Activated CD4-positive, alpha-beta T cell treated with anti-CD3 and anti-CD28 coated beads for 36 hours (primary cell): ENCODE results near the gene OBP2A. TPM values are rescaled to one million over a fixed set of nuclear protein-coding genes. Genes with fewer than 3 reads are reported as not detected.

Experiments
- ATAC-seq: fragments of 200-7000 bp; cut with Tn5 transposase; one replicate; pipeline ENCODE4 v1.10.0; 2021; ENCODE audit warnings: mild to moderate bottlenecking, moderate library complexity
- CTCF ChIA-PET: fragments of 350-600 bp; sonication (Branson Sonifier 250); formaldehyde crosslinking; loops from one replicate; lab custom pipeline; 2021; ENCODE audit warnings: antibody characterized with exemption; lab: Charles Lee
- POLR2A ChIA-PET: fragments of 350-600 bp; sonication (Branson Sonifier 250); formaldehyde crosslinking; loops from one replicate; lab custom pipeline; 2021; ENCODE audit warnings: antibody characterized with exemption, inconsistent platforms; lab: Charles Lee
- DNase-seq: peaks from one replicate; pipeline ENCODE4 v3.0.0-alpha.2; 2020
- H3K27ac Mint-ChIP-seq: one replicate; pipeline ENCODE4 v1.8.0; 2021; ENCODE audit warnings: mixed read lengths
- H3K27me3 Mint-ChIP-seq: one replicate; pipeline ENCODE4 v1.8.0; 2021; ENCODE audit warnings: mixed read lengths
- H3K36me3 Mint-ChIP-seq: one replicate; pipeline ENCODE4 v1.8.0; 2021; ENCODE audit warnings: low read depth, mixed read lengths
- H3K4me1 Mint-ChIP-seq: one replicate; pipeline ENCODE4 v1.8.0; 2021; ENCODE audit warnings: mixed read lengths
- H3K4me3 Mint-ChIP-seq: one replicate; pipeline ENCODE4 v1.8.0; 2021; ENCODE audit warnings: mild to moderate bottlenecking, moderate library complexity, mixed read lengths
- H3K9me3 Mint-ChIP-seq: one replicate; pipeline ENCODE4 v1.8.0; 2021; ENCODE audit warnings: low read depth, mixed read lengths
- intact Hi-C, 2 experiments: fragments of 100-400 bp; cut with DNase I in 1 of 2; cut with micrococcal nuclease in 1 of 2; formaldehyde crosslinking; loops; one replicate each; pipeline versions ENCODE4 v1.14.2 to v1.15.1; 2022 to 2024; cut with DNase I, micrococcal nuclease
- total RNA-seq, 2 experiments: library from RNA; stranded (reverse); gene quantifications; one replicate each; pipeline ENCODE4 v1.2.3, GENCODE V29; 2021

OBP2A gene
- total RNA-seq, 2 experiments from 2014 or later, result not detected

- Mint-ChIP-seq H3K9me3 (no peaks in the 10 kb centered on the region), H3K27ac (no peak overlapping the region), H3K27me3 (peaks cover 3% of the 10 kb centered on the region), H3K4me3 (no peak overlapping the region), H3K36me3 (no peaks in the 10 kb centered on the region), H3K4me1 (no peaks in the 10 kb centered on the region)
- DNase-seq (no peak), ATAC-seq (no peak)
- ChIA-PET POLR2A (no interaction called here), CTCF (no interaction called here)
- intact Hi-C loops, result no loop called here
These were observed 30.2 kb downstream of the OBP2A start for GRCh38 chr9:135575995-135576631.

GRCh38 chr9:135577256-135577655 is 31.3 kb downstream of the OBP2A start:
- POLR2A ChIA-PET, result no interaction called here
- CTCF ChIA-PET, result interaction anchor here (0.6 kb wide), 2 partner anchors 101 to 256 kb away, joined by 3 to 4 read pairs; no protein-coding TSS in a partner anchor
- Mint-ChIP-seq H3K4me1 (no peaks in the 10 kb centered on the region), H3K27me3 (peaks cover 5% of the 10 kb centered on the region), H3K36me3 (no peaks in the 10 kb centered on the region), H3K4me3 (no peak overlapping the region), H3K27ac (no peak overlapping the region), H3K9me3 (no peaks in the 10 kb centered on the region)
- DNase-seq (no peak), ATAC-seq (no peak)
- intact Hi-C loops, result no loop called here

GRCh38 chr9:135579356-135579755 is 33.4 kb downstream of the OBP2A start:
- H3K27me3 Mint-ChIP-seq, result peaks cover 5% of the 10 kb centered on the region
- H3K4me1 Mint-ChIP-seq, result no peaks in the 10 kb centered on the region
- H3K9me3 Mint-ChIP-seq, result no peaks in the 10 kb centered on the region
- CTCF ChIA-PET, result no interaction called here
- no peaks in the 10 kb centered on the region for H3K36me3 Mint-ChIP-seq
- intact Hi-C loops, result no loop called here
- no peak overlapping the region for H3K4me3 Mint-ChIP-seq
- H3K27ac Mint-ChIP-seq, result no peak overlapping the region
- POLR2A ChIA-PET, result no interaction called here
- no peak for DNase-seq
- no peak for ATAC-seq

- H3K36me3 Mint-ChIP-seq, result no peaks in the 10 kb centered on the region
- H3K4me1 Mint-ChIP-seq, result no peaks in the 10 kb centered on the region
- peaks cover 3% of the 10 kb centered on the region for H3K27me3 Mint-ChIP-seq
- H3K27ac Mint-ChIP-seq, result no peak overlapping the region
- DNase-seq, result no peak
- intact Hi-C loops, result no loop called here
- ATAC-seq, result no peak
- CTCF ChIA-PET, result no interaction called here
- H3K4me3 Mint-ChIP-seq, result no peak overlapping the region
- H3K9me3 Mint-ChIP-seq, result no peaks in the 10 kb centered on the region
- POLR2A ChIA-PET, result no interaction called here
These were observed 34.1 kb downstream of the OBP2A start for GRCh38 chr9:135579889-135580660.

- intact Hi-C loops, result no loop called here
- H3K36me3 Mint-ChIP-seq, result no peaks in the 10 kb centered on the region
- H3K4me1 Mint-ChIP-seq, result no peaks in the 10 kb centered on the region
- no peak for DNase-seq
- no peak overlapping the region for H3K27ac Mint-ChIP-seq
- no peaks in the 10 kb centered on the region for H3K9me3 Mint-ChIP-seq
- ChIA-PET CTCF (no interaction called here), POLR2A (no interaction called here)
- peaks cover 3% of the 10 kb centered on the region for H3K27me3 Mint-ChIP-seq
- ATAC-seq, result no peak
- H3K4me3 Mint-ChIP-seq, result no peak overlapping the region
These were observed 34.9 kb downstream of the OBP2A start for GRCh38 chr9:135580664-135581380.

GRCh38 chr9:135581636-135582426 is 35.9 kb downstream of the OBP2A start:
- no peaks in the 10 kb centered on the region for H3K4me1 Mint-ChIP-seq
- DNase-seq (no peak), ATAC-seq (no peak)
- POLR2A ChIA-PET, result no interaction called here
- H3K27ac Mint-ChIP-seq, result no peak overlapping the region
- intact Hi-C loops, result no loop called here
- CTCF ChIA-PET, result interaction anchor here (0.6 kb wide), 1 partner anchor 13 kb away, joined by 3 read pairs; no protein-coding TSS in a partner anchor
- peaks cover 3% of the 10 kb centered on the region for H3K27me3 Mint-ChIP-seq
- H3K4me3 Mint-ChIP-seq, result no peak overlapping the region
- H3K9me3 Mint-ChIP-seq, result no peaks in the 10 kb centered on the region
- H3K36me3 Mint-ChIP-seq, result no peaks in the 10 kb centered on the region

- H3K4me1 Mint-ChIP-seq, result no peaks in the 10 kb centered on the region
- no peak overlapping the region for H3K27ac Mint-ChIP-seq
- DNase-seq (no peak), ATAC-seq (no peak)
- H3K9me3 Mint-ChIP-seq, result no peaks in the 10 kb centered on the region
- intact Hi-C loops, result no loop called here
- ChIA-PET POLR2A (no interaction called here), CTCF (interaction anchor here (0.6 kb wide), 1 partner anchor 12 kb away, joined by 3 read pairs; no protein-coding TSS in a partner anchor)
- H3K27me3 Mint-ChIP-seq, result peaks cover 3% of the 10 kb centered on the region
- H3K4me3 Mint-ChIP-seq, result no peak overlapping the region
- no peaks in the 10 kb centered on the region for H3K36me3 Mint-ChIP-seq
These were observed 36.6 kb downstream of the OBP2A start for GRCh38 chr9:135582541-135582940.

- no peaks in the 10 kb centered on the region for H3K4me1 Mint-ChIP-seq
- CTCF ChIA-PET, result interaction anchor here (0.6 kb wide), 1 partner anchor 12 kb away, joined by 3 read pairs; no protein-coding TSS in a partner anchor
- ATAC-seq, result no peak
- intact Hi-C loops, result no loop called here
- H3K4me3 Mint-ChIP-seq, result no peak overlapping the region
- no peak for DNase-seq
- no peaks in the 10 kb centered on the region for H3K36me3 Mint-ChIP-seq
- no peaks in the 10 kb centered on the region for H3K9me3 Mint-ChIP-seq
- H3K27me3 Mint-ChIP-seq, result peaks cover 3% of the 10 kb centered on the region
- POLR2A ChIA-PET, result no interaction called here
- no peak overlapping the region for H3K27ac Mint-ChIP-seq
These were observed 37.2 kb downstream of the OBP2A start for GRCh38 chr9:135582966-135583687.

- ChIA-PET POLR2A (no interaction called here), CTCF (no interaction called here)
- peaks cover 3% of the 10 kb centered on the region for H3K27me3 Mint-ChIP-seq
- H3K4me3 Mint-ChIP-seq, result no peak overlapping the region
- intact Hi-C loops, result no loop called here
- no peak for ATAC-seq
- no peaks in the 10 kb centered on the region for H3K36me3 Mint-ChIP-seq
- H3K27ac Mint-ChIP-seq, result no peak overlapping the region
- no peaks in the 10 kb centered on the region for H3K9me3 Mint-ChIP-seq
- H3K4me1 Mint-ChIP-seq, result no peaks in the 10 kb centered on the region
- DNase-seq, result no peak
These were observed 37.7 kb downstream of the OBP2A start for GRCh38 chr9:135583688-135584011.

GRCh38 chr9:135584371-135584770 is 38.4 kb downstream of the OBP2A start:
- intact Hi-C loops, result no loop called here
- H3K27ac Mint-ChIP-seq, result no peak overlapping the region
- ChIA-PET POLR2A (no interaction called here), CTCF (no interaction called here)
- no peaks in the 10 kb centered on the region for H3K36me3 Mint-ChIP-seq
- DNase-seq (no peak), ATAC-seq (no peak)
- no peak overlapping the region for H3K4me3 Mint-ChIP-seq
- peaks cover 3% of the 10 kb centered on the region for H3K27me3 Mint-ChIP-seq
- H3K4me1 Mint-ChIP-seq, result no peaks in the 10 kb centered on the region
- no peaks in the 10 kb centered on the region for H3K9me3 Mint-ChIP-seq

GRCh38 chr9:135584934-135585333 is 39.0 kb downstream of the OBP2A start:
- no peak for ATAC-seq
- Mint-ChIP-seq H3K27me3 (peaks cover 5% of the 10 kb centered on the region), H3K4me1 (no peaks in the 10 kb centered on the region), H3K36me3 (no peaks in the 10 kb centered on the region), H3K9me3 (no peaks in the 10 kb centered on the region), H3K4me3 (no peak overlapping the region), H3K27ac (no peak overlapping the region)
- no peak for DNase-seq
- ChIA-PET CTCF (no interaction called here), POLR2A (no interaction called here)
- intact Hi-C loops, result no loop called here
